CD1c-positive myeloid dendritic cell (primary cell): Measurements from ENCODE around the gene BTG1.

Experiments used
- DNase-seq: peaks from one replicate; pipeline ENCODE4 v3.0.0-alpha.2; 2016; ENCODE audit errors: extremely low spot score

The BTG1 gene, protein sequence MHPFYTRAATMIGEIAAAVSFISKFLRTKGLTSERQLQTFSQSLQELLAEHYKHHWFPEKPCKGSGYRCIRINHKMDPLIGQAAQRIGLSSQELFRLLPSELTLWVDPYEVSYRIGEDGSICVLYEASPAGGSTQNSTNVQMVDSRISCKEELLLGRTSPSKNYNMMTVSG

DNA sequence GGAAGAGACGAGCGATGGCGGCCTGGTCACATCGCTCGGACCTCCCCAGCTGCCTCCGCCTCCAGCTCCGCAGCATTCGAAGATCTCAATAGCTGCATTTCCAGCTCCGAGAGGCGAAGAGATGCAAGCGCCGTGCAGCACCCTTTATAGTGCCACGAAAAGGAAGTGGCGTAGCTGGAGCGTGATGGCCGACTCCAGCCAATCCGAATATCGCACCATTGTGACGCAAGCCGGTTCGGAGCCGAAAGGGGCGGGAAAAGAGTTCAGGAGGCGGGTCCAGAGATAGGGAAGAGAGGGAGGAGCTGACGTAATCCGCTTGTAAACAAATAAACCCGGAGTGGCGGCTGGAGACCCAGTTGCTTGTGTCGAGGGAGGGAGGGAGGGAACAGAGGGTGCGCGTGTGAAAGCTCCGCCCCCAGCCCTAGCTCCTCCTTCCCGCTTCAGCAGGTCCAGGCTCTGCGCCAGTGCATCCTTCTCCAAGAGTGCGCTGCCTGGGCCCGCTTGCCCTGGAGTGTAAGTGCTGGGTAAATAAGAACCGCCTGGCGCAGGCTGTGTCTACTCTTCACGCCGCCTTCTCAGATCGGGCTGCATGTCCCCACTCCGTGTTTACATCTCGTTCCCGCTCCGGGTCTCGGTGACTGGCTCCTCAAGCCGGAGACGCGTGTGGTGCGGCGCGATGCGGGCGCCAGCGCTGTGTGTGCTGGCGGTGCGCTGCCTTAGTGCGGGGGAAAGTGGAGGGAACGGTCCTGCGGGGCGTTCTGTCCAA is at the start of gene BTG1:
TSS of gene BTG1 (minus strand) at position 116 of the 766 bp plus-strand sequence. CDS start 311 bp downstream, outside the sequence.
- DNase-seq = peak; percentile 100

DNA sequence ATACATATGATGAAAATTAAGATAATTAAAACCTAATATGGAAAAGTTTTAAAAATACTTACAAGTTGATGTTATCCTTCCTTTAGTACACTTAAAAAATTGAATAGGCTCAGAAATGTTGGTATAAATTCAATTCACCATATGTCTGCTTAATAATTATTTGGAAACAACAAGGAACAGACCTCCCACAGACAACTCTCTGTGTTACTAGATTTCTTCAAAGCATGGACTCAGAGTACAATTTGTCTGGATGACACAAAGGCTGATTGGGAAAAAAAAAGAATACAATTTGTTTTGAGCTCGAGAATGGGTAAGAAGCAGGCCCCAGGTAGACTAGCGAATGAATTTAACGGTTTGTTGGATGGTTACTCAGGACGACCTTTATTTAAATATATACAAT is 48.9 kb upstream of the BTG1 start:
- no peak for DNase-seq

DNA sequence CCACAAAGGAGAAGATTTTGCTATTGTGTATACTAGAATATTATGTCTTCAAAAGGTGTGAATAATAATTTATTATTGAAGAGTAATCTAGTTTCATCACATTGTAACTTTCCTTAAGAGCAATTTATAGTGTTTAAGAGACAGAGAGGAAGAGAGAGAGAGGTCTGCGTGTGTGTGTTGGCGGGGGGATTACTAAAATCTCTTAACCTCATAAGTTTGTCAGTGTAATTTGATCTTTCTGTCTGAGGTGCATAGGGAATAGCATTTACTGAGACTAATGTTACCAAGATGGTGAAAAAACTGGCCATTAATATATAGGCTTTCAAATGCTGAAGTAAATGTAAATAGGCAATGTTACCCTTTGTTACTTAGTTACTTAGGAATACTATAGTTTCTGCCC is 48.2 kb upstream of the BTG1 start:
- DNase-seq = no peak

- DNase-seq = no peak
Measured at GRCh38 chr12:92193063-92193462, 47.4 kb upstream of the BTG1 start.

DNA sequence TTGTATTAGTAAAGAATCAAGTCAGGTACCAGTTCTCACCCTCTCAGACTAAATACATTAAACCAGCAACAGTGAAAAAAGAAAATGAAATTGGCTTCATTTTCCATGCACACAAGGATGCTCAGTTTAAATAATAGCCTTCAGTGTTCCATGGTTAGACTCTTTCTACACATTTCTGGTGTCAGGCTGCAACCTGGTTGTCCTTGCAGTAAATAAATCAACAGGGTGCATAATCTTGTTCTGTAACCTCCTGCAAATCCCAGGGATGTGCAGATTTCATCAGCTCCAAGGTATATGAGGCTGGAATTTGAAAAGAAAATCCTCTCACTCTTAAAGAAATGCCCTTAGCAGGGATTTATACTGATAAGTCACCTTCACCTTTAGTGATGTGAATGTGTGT is 46.7 kb upstream of the BTG1 start:
- no peak for DNase-seq

DNA sequence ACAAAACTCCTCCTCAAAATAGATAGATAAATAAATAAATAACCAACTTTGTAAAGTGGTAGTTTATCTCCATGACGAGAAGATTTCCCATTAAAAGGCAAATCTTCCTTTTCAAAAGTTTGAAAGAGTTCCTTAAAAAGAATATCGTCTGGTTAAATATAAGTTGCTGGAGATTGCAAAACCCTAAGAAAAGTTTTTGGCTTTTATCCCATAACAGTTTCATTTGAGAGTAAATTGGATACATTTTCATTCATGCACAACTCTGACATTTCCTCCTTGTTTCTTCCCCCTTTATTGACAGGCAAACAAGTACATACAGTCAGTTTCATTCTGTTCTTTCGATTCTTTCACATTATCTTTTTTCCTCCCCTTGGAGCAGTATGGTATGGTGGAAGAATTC is 45.4 kb upstream of the BTG1 start:
- DNase-seq = peak; percentile 16

GRCh38 chr12:92188517-92189188 is 43.0 kb upstream of the BTG1 start:
- DNase-seq = no peak

- DNase-seq = no peak
Measured at GRCh38 chr12:92186038-92186470, 40.4 kb upstream of the BTG1 start.

GRCh38 chr12:92185052-92185451 is 39.4 kb upstream of the BTG1 start:
- DNase-seq = no peak

DNA sequence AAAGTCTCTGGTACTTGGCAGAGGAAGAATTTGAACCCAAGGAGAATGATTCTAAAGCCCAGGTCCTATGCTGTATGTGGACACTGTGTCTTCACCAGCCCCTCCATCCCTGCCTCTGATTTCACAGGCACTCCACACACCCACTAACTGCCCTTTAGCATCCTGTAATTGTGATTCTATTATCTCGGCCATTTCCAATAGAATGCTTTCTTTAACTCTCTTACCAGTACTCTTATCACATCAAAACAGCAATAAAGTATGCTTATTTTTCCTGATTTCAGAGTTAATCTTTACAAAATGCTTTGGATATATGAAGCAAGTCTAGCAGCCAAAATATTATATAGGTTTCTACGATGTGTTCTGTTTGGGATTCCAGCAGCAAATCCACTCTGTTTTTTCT is 37.9 kb upstream of the BTG1 start:
- no peak for DNase-seq

DNA sequence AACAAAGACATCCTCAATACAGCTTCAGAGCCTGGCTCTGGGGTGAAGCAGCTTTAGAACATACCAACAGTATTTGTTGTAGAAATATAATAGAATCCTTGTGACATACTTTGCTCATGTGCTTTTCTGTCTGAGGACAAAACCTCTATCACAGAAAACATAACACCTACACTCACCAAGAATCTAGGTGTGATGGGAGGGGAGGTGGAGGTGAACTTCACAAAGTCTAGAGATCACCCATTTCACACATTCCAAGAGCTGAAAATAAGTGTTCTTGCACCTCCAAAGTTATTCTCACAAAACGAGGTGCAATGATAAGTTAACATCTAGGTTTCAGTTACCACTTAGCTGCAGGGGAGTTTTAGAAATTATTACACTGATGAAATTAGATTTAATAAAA is 32.7 kb upstream of the BTG1 start:
- DNase-seq = no peak

DNA sequence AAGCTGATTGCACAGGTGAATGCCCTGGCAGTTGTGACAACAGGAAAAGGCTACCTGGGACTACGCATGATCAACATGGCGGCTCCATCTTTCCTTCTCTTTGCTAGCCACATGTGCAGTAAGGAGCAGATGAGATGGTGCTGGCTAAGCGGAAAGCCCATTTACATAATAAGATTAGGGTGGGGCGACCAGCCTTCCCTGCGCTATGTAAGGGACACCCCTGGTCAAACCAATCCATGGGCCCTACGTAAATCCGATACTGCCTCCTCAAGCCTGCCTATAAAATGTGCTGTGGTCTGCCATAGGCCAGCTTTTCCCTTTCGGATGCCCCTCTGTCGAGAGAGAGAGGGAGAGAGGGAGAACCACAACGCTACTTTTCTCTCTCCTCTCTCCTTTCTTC is 31.0 kb upstream of the BTG1 start:
- DNase-seq = no peak

- DNase-seq = no peak
Measured at GRCh38 chr12:92175961-92176360, 30.3 kb upstream of the BTG1 start.

- DNase-seq = no peak
Measured at GRCh38 chr12:92170050-92170449, 24.4 kb upstream of the BTG1 start.

DNA sequence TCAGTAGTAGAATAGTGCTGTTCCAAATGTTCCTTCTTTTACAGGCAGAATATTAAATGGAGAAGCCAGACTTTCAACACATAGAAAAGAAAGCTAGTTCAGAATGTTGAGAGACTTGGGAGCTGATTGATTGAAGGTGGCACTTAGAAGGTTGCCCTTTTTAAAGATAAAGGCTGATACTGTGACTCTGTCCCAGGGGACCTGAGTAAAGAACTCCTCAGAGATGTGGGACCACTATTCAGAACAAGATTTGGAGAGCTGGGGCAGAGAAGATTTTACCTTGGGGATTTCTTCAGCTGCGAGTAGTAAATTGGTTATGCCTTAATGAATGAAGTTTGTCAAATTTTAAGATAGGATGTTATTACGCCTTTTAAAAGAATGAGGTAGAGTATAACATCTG is 21.4 kb upstream of the BTG1 start:
- DNase-seq = no peak

DNA sequence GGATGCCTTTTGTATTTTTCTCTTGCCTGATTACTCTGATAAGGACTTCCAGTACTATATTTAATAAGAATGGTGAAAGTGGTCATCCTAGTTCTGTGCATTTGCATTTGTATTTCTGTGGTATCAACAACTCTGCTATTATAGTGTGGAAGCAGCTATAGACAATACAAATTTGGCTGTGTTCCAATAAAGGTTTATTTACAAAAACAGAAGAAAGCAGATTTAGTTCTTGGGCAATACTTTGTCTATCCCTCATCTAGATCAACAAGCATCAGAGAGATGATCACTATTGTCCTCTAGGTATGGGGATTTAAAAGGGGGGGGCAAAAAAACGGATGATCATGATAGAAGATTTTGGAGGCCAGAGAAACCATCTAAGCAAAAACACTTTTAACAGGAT is 19.1 kb upstream of the BTG1 start:
- DNase-seq = no peak

DNA sequence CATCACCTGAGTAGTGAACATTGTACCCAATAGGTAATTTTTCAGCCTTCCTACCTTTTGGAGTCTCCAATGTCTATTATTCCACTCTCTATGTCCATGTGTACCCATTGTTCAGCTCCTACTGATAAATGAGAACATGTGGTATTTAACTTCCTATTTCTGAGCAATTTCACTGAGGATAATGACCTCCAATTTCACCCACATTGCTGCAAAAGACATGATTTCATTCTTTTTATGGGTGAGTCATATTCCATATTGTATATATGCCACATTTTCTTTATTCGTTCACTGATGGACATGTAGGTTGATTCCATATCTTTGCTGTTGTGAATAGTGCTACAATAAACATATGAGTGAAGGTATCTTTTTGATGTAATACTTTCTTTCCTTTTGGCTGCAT is 16.4 kb upstream of the BTG1 start:
- DNase-seq = peak; percentile 57

- DNase-seq = peak; percentile 70
Measured at GRCh38 chr12:92158796-92159439, 13.3 kb upstream of the BTG1 start.

GRCh38 chr12:92156704-92157395 is 11.2 kb upstream of the BTG1 start:
- no peak for DNase-seq

DNA sequence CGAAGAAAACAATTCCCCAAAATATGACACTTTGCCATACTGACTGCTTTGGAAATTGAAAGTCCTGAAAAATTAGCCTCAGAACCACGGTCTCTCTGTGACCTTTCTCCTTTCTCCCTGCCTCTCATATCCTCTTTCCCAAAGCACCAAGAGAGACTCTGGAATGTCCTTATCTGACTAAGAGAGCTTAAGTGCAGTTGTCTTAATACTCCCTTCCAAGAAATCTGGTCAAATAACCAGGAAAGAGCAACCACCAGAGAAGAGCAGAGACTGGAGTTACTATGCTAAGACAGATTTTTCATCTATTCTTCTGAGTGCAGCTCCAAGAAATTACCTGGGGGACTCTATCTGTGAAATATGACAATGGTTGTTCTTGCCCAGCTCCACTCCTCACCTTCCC is 10.5 kb upstream of the BTG1 start:
- DNase-seq = no peak

DNA sequence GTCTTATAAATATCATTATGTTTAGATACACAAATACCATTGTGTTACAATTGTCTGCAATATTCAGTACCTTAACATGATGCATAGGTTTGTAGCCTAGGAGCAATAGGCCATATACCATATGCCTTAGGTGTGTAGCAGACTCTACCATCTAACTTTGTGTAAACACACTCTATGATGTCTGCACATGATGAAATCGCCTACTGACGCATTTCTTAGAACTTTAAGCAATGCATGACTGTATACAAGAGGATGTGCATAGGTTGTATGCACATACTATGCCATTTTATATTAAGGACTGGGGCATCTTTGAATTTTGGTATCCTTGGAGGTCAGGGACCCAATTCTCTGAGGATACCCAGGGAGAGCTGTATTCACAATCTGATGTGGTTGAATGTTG is 10.1 kb upstream of the BTG1 start:
- DNase-seq = no peak

- DNase-seq = no peak
Measured at GRCh38 chr12:92151916-92152315, 6.3 kb upstream of the BTG1 start.
